GM12878 (cell line): ENCODE measurements around the gene GJA9. TPM values are rescaled to one million over a fixed set of nuclear protein-coding genes. Genes with fewer than 3 reads are reported as not detected.

ENCODE experiments used
- CTCF ChIP-seq, 3 experiments: IDR thresholded peaks in 2 of 3; conservative IDR thresholded peaks in 1 of 3; 2 replicates each; pipeline ENCODE4 v1.5.1; 2011; ENCODE audit warnings: low read depth in 3 of 3, low read length in 3 of 3, mild to moderate bottlenecking in 3 of 3, control low read depth in 2 of 3, moderate library complexity in 2 of 3, inconsistent platforms in 1 of 3, mixed read lengths in 1 of 3; ENCODE audit not compliant: control insufficient read depth in 2 of 3, insufficient read depth in 1 of 3; ENCODE audit errors: extremely low read depth in 1 of 3
- FOXK2 ChIP-seq: fragments of 450-650 bp; IDR thresholded peaks from 2 replicates; pipeline ENCODE4 v1.6.1; 2017; ENCODE audit warnings: mild to moderate bottlenecking, moderate library complexity
- FOXM1 ChIP-seq: IDR thresholded peaks from 2 replicates; pipeline ENCODE4 v1.6.1; 2012; ENCODE audit warnings: low read depth, mild to moderate bottlenecking, inconsistent platforms, low read length, moderate library complexity
- HSF1 ChIP-seq: fragments of 150-350 bp; IDR thresholded peaks from 2 replicates; pipeline ENCODE4 v1.6.1; 2014; ENCODE audit warnings: mild to moderate bottlenecking, low read depth, low read length
- MEF2B ChIP-seq: fragments of 450-650 bp; IDR thresholded peaks from 2 replicates; pipeline ENCODE4 v1.6.1; 2018; ENCODE audit warnings: mild to moderate bottlenecking, moderate library complexity; ENCODE audit not compliant: partially characterized antibody, poor library complexity, severe bottlenecking
- MTA2 ChIP-seq: fragments of 450-650 bp; IDR thresholded peaks from 2 replicates; pipeline ENCODE4 v1.6.1; 2016; ENCODE audit warnings: low read depth, mild to moderate bottlenecking, moderate library complexity
- NFIC ChIP-seq: IDR thresholded peaks from 2 replicates; pipeline ENCODE4 v1.6.1; 2012; ENCODE audit warnings: low read depth, mild to moderate bottlenecking, inconsistent platforms, low read length, moderate library complexity
- NFYA ChIP-seq: IDR thresholded peaks from 2 replicates; pipeline ENCODE4 v1.6.1; 2011; ENCODE audit warnings: low read depth, mild to moderate bottlenecking, low read length, improper control_type of control experiment, borderline replicate concordance
- NKRF ChIP-seq: fragments of 450-650 bp; conservative IDR thresholded peaks from 2 replicates; pipeline ENCODE4 v1.6.1; 2017; ENCODE audit warnings: mild to moderate bottlenecking, moderate library complexity
- POLR2AphosphoS5 ChIP-seq: IDR thresholded peaks from 2 replicates; pipeline ENCODE4 v1.6.1; 2011; ENCODE audit warnings: mild to moderate bottlenecking, low read length, inconsistent platforms
- PRDM15 ChIP-seq: fragments of 450-650 bp; formaldehyde crosslinking; IDR thresholded peaks from 2 replicates; pipeline ENCODE4 v1.4.0; 2020; ENCODE audit warnings: mild to moderate bottlenecking, moderate library complexity
- RAD21 ChIP-seq: IDR thresholded peaks from 2 replicates; pipeline ENCODE4 v1.6.1; 2011; ENCODE audit warnings: mild to moderate bottlenecking, low read depth, low read length, moderate library complexity; ENCODE audit not compliant: insufficient read depth
- RB1 ChIP-seq: fragments of 450-650 bp; formaldehyde crosslinking; IDR thresholded peaks from 2 replicates; pipeline ENCODE4 v1.6.1; 2017; ENCODE audit warnings: mild to moderate bottlenecking, borderline replicate concordance
- TBL1XR1 ChIP-seq: IDR thresholded peaks from 2 replicates; pipeline ENCODE4 v1.6.1; 2012; ENCODE audit warnings: low read depth, low read length, improper control_type of control experiment
- YY1 ChIP-seq: IDR thresholded peaks from 2 replicates; pipeline ENCODE4 v1.6.1; 2011; ENCODE audit warnings: low read depth, mild to moderate bottlenecking, low read length
- ZZZ3 ChIP-seq: IDR thresholded peaks from 2 replicates; pipeline ENCODE4 v1.6.1; 2011; ENCODE audit warnings: low read depth; ENCODE audit not compliant: control insufficient read depth, insufficient read length
- polyA plus RNA-seq, 11 experiments: library from polyadenylated mRNA; depleted of rRNA in 4 of 11; unstranded in 6 of 11; stranded (reverse) in 5 of 11; fragments of >200 nt; fragmentation: Nextera tagmentation in 4 of 11; fragmentation: Illumina TruSeq in 1 of 11; extraction: Ambion mirVana in 4 of 11; extraction: Trizol in 1 of 11; gene quantifications; 1 replicate in 1 of 11; 2 replicates in 10 of 11; pipeline versions ENCODE4 v1.2.1 to v1.2.3, GENCODE V29; 2011 to 2016; ENCODE audit warnings: inconsistent platforms in 2 of 11, missing spikeins in 2 of 11, low read depth in 1 of 11
- total RNA-seq, 4 experiments: library from RNA; depleted of rRNA in 3 of 4; stranded (reverse); fragments of >200 nt in 3 of 4; fragmentation: Illumina TruSeq in 1 of 4; extraction: Trizol in 1 of 4; gene quantifications; 2 replicates each; pipeline versions ENCODE4 v1.2.1 to v1.2.3, GENCODE V29; 2013 to 2021

Gene GJA9
- total and polyA plus RNA-seq, 10 of the 15 experiments (the other 5 are each of a cell fraction or from before 2014, with no cell fraction given) = 0.13 TPM; not detected in 9

- TF ChIP-seq NKRF (no peak), ZZZ3 (no peak), NFYA (no peak), MEF2B (no peak), FOXK2 (no peak), MTA2 (no peak), HSF1 (no peak), FOXM1 (no peak), TBL1XR1 (no peak), RAD21 (peak; percentile 84), NFIC (no peak), PRDM15 (CRISPR knock-in tag) (no peak), POLR2AphosphoS5 (no peak), RB1 (no peak), CTCF (IDR thresholded peaks at IDR 0.05 in 2 of 3, conservative IDR thresholded peaks at IDR 0.05 in 1 of 3; ENCODE audit: control insufficient read depth in 2 of 3, extremely low read depth in 1 of 3, insufficient read depth in 1 of 3, low read depth in 3 of 3, low read length in 3 of 3) (peak; percentile 68 to 86 (median 77)), YY1 (0 out of 2 replicates have a peak, but pooled peaks have one; percentile 38)
Measured at GRCh38 chr1:38834937-38835827, 46.2 kb downstream of the GJA9 start (continued).
